Common myeloid progenitor, CD34-positive (primary cell): ENCODE measurements around the gene HIVEP1.
A peak's percentile ranks its signal among the peaks of the same experiment; 100 is the strongest.

ENCODE experiments used
- CTCF ChIA-PET: fragments of 350-600 bp; sonication (Branson Sonifier 250); formaldehyde crosslinking; loops from one replicate; lab custom pipeline; 2021; ENCODE audit warnings: antibody characterized with exemption; lab: Charles Lee
- POLR2A ChIA-PET: fragments of 350-600 bp; sonication (Branson Sonifier 250); formaldehyde crosslinking; loops from one replicate; lab custom pipeline; 2021; ENCODE audit warnings: antibody characterized with exemption; lab: Charles Lee
- DNase-seq, 3 donors: peaks; one replicate each; pipeline versions ENCODE4 v3.0.0 to v3.0.0-alpha.2; 2013
- H3K27ac ChIP-seq, 2 experiments: 1 replicate in 1 of 2; 2 replicates in 1 of 2; pipeline ENCODE4 v1.7.0; 2013; ENCODE audit warnings: inconsistent platforms in 2 of 2, low read length in 2 of 2, mild to moderate bottlenecking in 2 of 2, low read depth in 1 of 2, moderate library complexity in 1 of 2; ENCODE audit not compliant: severe bottlenecking in 2 of 2, insufficient read depth in 1 of 2, poor library complexity in 1 of 2
- H3K27me3 ChIP-seq, 5 experiments: replicated peaks in 2 of 5; 1 replicate in 3 of 5; 2 replicates in 2 of 5; pipeline versions ENCODE4 v1.6.1 to v1.7.0; 2013; ENCODE audit warnings: low read length in 4 of 5, mild to moderate bottlenecking in 2 of 5, moderate library complexity in 2 of 5, inconsistent platforms in 1 of 5; ENCODE audit not compliant: insufficient read depth in 5 of 5, control insufficient read depth in 4 of 5
- H3K36me3 ChIP-seq, 4 experiments: 1 replicate in 2 of 4; 2 replicates in 2 of 4; pipeline versions ENCODE4 v1.6.1 to v1.7.0; 2013; ENCODE audit warnings: low read length in 3 of 4, control low read depth in 1 of 4, mild to moderate bottlenecking in 1 of 4; ENCODE audit not compliant: control insufficient read depth in 4 of 4, insufficient read depth in 4 of 4
- H3K4me1 ChIP-seq, 4 experiments: 1 replicate in 3 of 4; 2 replicates in 1 of 4; pipeline versions ENCODE4 v1.6.1 to v1.7.1; 2013; ENCODE audit warnings: low read length in 3 of 4, mild to moderate bottlenecking in 3 of 4, control low read depth in 1 of 4, inconsistent platforms in 1 of 4, moderate library complexity in 1 of 4; ENCODE audit not compliant: control insufficient read depth in 4 of 4, insufficient read depth in 4 of 4; ENCODE audit errors: control extremely low read depth in 1 of 4
- H3K4me3 ChIP-seq, 7 experiments: 1 replicate in 4 of 7; 2 replicates in 3 of 7; pipeline versions ENCODE4 v1.5.1 to v1.7.0; 2013; ENCODE audit warnings: mild to moderate bottlenecking in 7 of 7, low read length in 6 of 7, moderate library complexity in 6 of 7, inconsistent platforms in 2 of 7, low read depth in 2 of 7, control low read depth in 1 of 7; ENCODE audit not compliant: insufficient read depth in 4 of 7, control insufficient read depth in 1 of 7; ENCODE audit errors: extremely low read depth in 1 of 7
- H3K9me3 ChIP-seq, 5 experiments: 1 replicate in 4 of 5; 2 replicates in 1 of 5; pipeline versions ENCODE4 v1.6.1 to v1.7.1; 2013; ENCODE audit warnings: low read length in 4 of 5, mild to moderate bottlenecking in 2 of 5, inconsistent platforms in 1 of 5, low read depth in 1 of 5, moderate library complexity in 1 of 5; ENCODE audit not compliant: control insufficient read depth in 4 of 5, insufficient read depth in 2 of 5; ENCODE audit errors: control extremely low read depth in 1 of 5
- whole genome bisulfite sequencing: methylation state at CpG from one replicate; pipeline ENCODE4 v1.1.5; 2013; ENCODE audit not compliant: insufficient coverage; 5-methylcytosine and 5-hydroxymethylcytosine counted together

Gene HIVEP1

GRCh38 chr6:12116978-12117377, 104.9 kb downstream of the HIVEP1 start:
- peaks cover 0 to 21% (median 5%) of the 10 kb centered on the region in 5 experiments for H3K9me3 ChIP-seq
- peaks cover 10 to 29% (median 25%) of the 10 kb centered on the region in 4 experiments for H3K36me3 ChIP-seq
- H3K4me1 ChIP-seq = peaks cover 0 to 2% (median 0%) of the 10 kb centered on the region in 4 experiments
- H3K27ac ChIP-seq = no peak overlapping the region
- ChIA-PET POLR2A (no interaction called here), CTCF (no interaction called here)
- H3K27me3 ChIP-seq = no peaks in the 10 kb centered on the region
- WGBS = no CpG with 5 or more reads among the region's 3 CpGs
- H3K4me3 ChIP-seq = no peak overlapping the region
- DNase-seq = no peak

GRCh38 chr6:12118607-12119006, 106.5 kb downstream of the HIVEP1 start:
- no peak overlapping the region for H3K27ac ChIP-seq

GRCh38 chr6:12119085-12119588, 107.0 kb downstream of the HIVEP1 start:
- H3K27ac ChIP-seq = no peak overlapping the region
- H3K36me3 ChIP-seq = peaks cover 10 to 36% (median 28%) of the 10 kb centered on the region in 4 experiments
- no CpG with 5 or more reads among the region's 2 CpGs for WGBS
- CTCF ChIA-PET = no interaction called here
- H3K27me3 ChIP-seq = no peaks in the 10 kb centered on the region
- H3K4me3 ChIP-seq = no peak overlapping the region
- H3K4me1 ChIP-seq = no peaks in the 10 kb centered on the region
- peak in 2 of 3 donors; percentile 41 to 50 for DNase-seq
- peaks cover 0 to 21% (median 3%) of the 10 kb centered on the region in 5 experiments for H3K9me3 ChIP-seq
- POLR2A ChIA-PET = no interaction called here

More at GRCh38 chr6:12118607-12119006, 106.5 kb downstream of the HIVEP1 start:
- H3K4me1 ChIP-seq = no peaks in the 10 kb centered on the region
- H3K36me3 ChIP-seq = peaks cover 10 to 36% (median 29%) of the 10 kb centered on the region in 4 experiments
- H3K27me3 ChIP-seq = no peaks in the 10 kb centered on the region
- ChIA-PET POLR2A (no interaction called here), CTCF (no interaction called here)
- peaks cover 0 to 21% (median 3%) of the 10 kb centered on the region in 5 experiments for H3K9me3 ChIP-seq
- no peak for DNase-seq
- H3K4me3 ChIP-seq = no peak overlapping the region

- ChIA-PET POLR2A (no interaction called here), CTCF (interaction anchor here (1.6 kb wide), 1 partner anchor 8 kb away, joined by 6 read pairs; no protein-coding TSS in a partner anchor)
- peaks cover 0 to 5% (median 0%) of the 10 kb centered on the region in 5 experiments for H3K9me3 ChIP-seq
- no peaks in the 10 kb centered on the region for H3K27me3 ChIP-seq
- no peaks in the 10 kb centered on the region for H3K4me1 ChIP-seq
- H3K27ac ChIP-seq = no peak overlapping the region
- DNase-seq = no peak
- 97% methylated on average over 3 of the region's 4 CpGs for WGBS
- H3K36me3 ChIP-seq = peaks cover 6 to 31% (median 20%) of the 10 kb centered on the region in 4 experiments
- H3K4me3 ChIP-seq = no peak overlapping the region
Measured at GRCh38 chr6:12125396-12125795, 113.3 kb downstream of the HIVEP1 start.

GRCh38 chr6:12126051-12126450, 113.9 kb downstream of the HIVEP1 start:
- no peak for DNase-seq
- ChIA-PET POLR2A (no interaction called here), CTCF (interaction anchor here (1.6 kb wide), 1 partner anchor 8 kb away, joined by 6 read pairs; no protein-coding TSS in a partner anchor)
- 100% methylated on average over 1 of the region's 1 CpG for WGBS
- Histone ChIP-seq H3K9me3 (peaks cover 0 to 4% (median 0%) of the 10 kb centered on the region in 5 experiments), H3K27me3 (no peaks in the 10 kb centered on the region), H3K4me3 (no peak overlapping the region), H3K4me1 (no peaks in the 10 kb centered on the region), H3K36me3 (peaks cover 2 to 24% (median 13%) of the 10 kb centered on the region in 4 experiments), H3K27ac (no peak overlapping the region)

GRCh38 chr6:12129523-12129922, 117.4 kb downstream of the HIVEP1 start:
- CTCF ChIA-PET = interaction anchor here (0.7 kb wide), 1 partner anchor 19 kb away, joined by 3 read pairs; no protein-coding TSS in a partner anchor
- Histone ChIP-seq H3K4me1 (peaks cover 0 to 11% (median 5%) of the 10 kb centered on the region in 4 experiments), H3K27me3 (no peaks in the 10 kb centered on the region), H3K27ac (no peak overlapping the region), H3K4me3 (no peak overlapping the region), H3K36me3 (peaks cover 0 to 6% (median 4%) of the 10 kb centered on the region in 4 experiments), H3K9me3 (no peaks in the 10 kb centered on the region)
- POLR2A ChIA-PET = no interaction called here
- no peak for DNase-seq
- WGBS = no CpG with 5 or more reads among the region's 1 CpG
